ENCODE results near the gene HMGCLL1.

Gene HMGCLL1

GRCh38 chr6:55578537-55579363, at the start of gene HMGCLL1:
Gene HMGCLL1 (minus strand): TSS chr6:55579192. CDS start chr6:55579055, 137 bp downstream.
- no peak for DNase-seq
- TF ChIP-seq GATA1 (IDR thresholded peaks at IDR 0.05; ENCODE audit: low read depth, low read length): no peak
- TF ChIP-seq POLR2A (IDR thresholded peaks at IDR 0.05; ENCODE audit: low read length): no peak

- no peak for DNase-seq
- TF ChIP-seq GATA1 (IDR thresholded peaks at IDR 0.05; ENCODE audit: low read depth, low read length): no peak
- no peak for TF ChIP-seq POLR2A (IDR thresholded peaks at IDR 0.05; ENCODE audit: low read length)
Measured at GRCh38 chr6:55621993-55622392, 43.0 kb upstream of the HMGCLL1 start.

GRCh38 chr6:55621244-55621643, 42.3 kb upstream of the HMGCLL1 start:
- no peak for DNase-seq

GRCh38 chr6:55617272-55617671, 38.3 kb upstream of the HMGCLL1 start:
- DNase-seq: peak; percentile 2 to 15
- TF ChIP-seq POLR2A (IDR thresholded peaks at IDR 0.05; ENCODE audit: low read length) (no peak), GATA1 (IDR thresholded peaks at IDR 0.05; ENCODE audit: low read depth, low read length) (no peak)

More at GRCh38 chr6:55621244-55621643, 42.3 kb upstream of the HMGCLL1 start:
- TF ChIP-seq POLR2A (IDR thresholded peaks at IDR 0.05; ENCODE audit: low read length): no peak
- no peak for TF ChIP-seq GATA1 (IDR thresholded peaks at IDR 0.05; ENCODE audit: low read depth, low read length)

GRCh38 chr6:55604021-55604420, 25.0 kb upstream of the HMGCLL1 start:
- DNase-seq: no peak
- TF ChIP-seq POLR2A (IDR thresholded peaks at IDR 0.05; ENCODE audit: low read length) (no peak), GATA1 (IDR thresholded peaks at IDR 0.05; ENCODE audit: low read depth, low read length) (no peak)

- no peak for TF ChIP-seq GATA1 (IDR thresholded peaks at IDR 0.05; ENCODE audit: low read depth, low read length)
- TF ChIP-seq POLR2A (IDR thresholded peaks at IDR 0.05; ENCODE audit: low read length): no peak
- DNase-seq: no peak
Measured at GRCh38 chr6:55601120-55601519, 22.1 kb upstream of the HMGCLL1 start.

GRCh38 chr6:55594442-55594841, 15.4 kb upstream of the HMGCLL1 start:
- TF ChIP-seq GATA1 (IDR thresholded peaks at IDR 0.05; ENCODE audit: low read depth, low read length): no peak
- no peak for TF ChIP-seq POLR2A (IDR thresholded peaks at IDR 0.05; ENCODE audit: low read length)
- peak in 1 of 2 experiments; percentile 1 for DNase-seq

- DNase-seq: no peak
- TF ChIP-seq POLR2A (IDR thresholded peaks at IDR 0.05; ENCODE audit: low read length) (no peak), GATA1 (IDR thresholded peaks at IDR 0.05; ENCODE audit: low read depth, low read length) (no peak)
Measured at GRCh38 chr6:55584654-55585354, 5.8 kb upstream of the HMGCLL1 start.

- no peak for DNase-seq
- TF ChIP-seq GATA1 (IDR thresholded peaks at IDR 0.05; ENCODE audit: low read depth, low read length): no peak
- TF ChIP-seq POLR2A (IDR thresholded peaks at IDR 0.05; ENCODE audit: low read length): no peak
Measured at GRCh38 chr6:55576811-55577210, 2.2 kb downstream of the HMGCLL1 start.

- TF ChIP-seq GATA1 (IDR thresholded peaks at IDR 0.05; ENCODE audit: low read depth, low read length) (no peak), POLR2A (IDR thresholded peaks at IDR 0.05; ENCODE audit: low read length) (no peak)
- no peak for DNase-seq
Measured at GRCh38 chr6:55574556-55574955, 4.4 kb downstream of the HMGCLL1 start.

GRCh38 chr6:55569638-55570037, 9.4 kb downstream of the HMGCLL1 start:
- TF ChIP-seq GATA1 (IDR thresholded peaks at IDR 0.05; ENCODE audit: low read depth, low read length): no peak
- TF ChIP-seq POLR2A (IDR thresholded peaks at IDR 0.05; ENCODE audit: low read length): no peak
- no peak for DNase-seq

GRCh38 chr6:55568808-55569439, 10.1 kb downstream of the HMGCLL1 start:
- DNase-seq: no peak
- no peak for TF ChIP-seq GATA1 (IDR thresholded peaks at IDR 0.05; ENCODE audit: low read depth, low read length)

GRCh38 chr6:55567558-55567957, 11.4 kb downstream of the HMGCLL1 start:
- TF ChIP-seq POLR2A (IDR thresholded peaks at IDR 0.05; ENCODE audit: low read length) (no peak), GATA1 (IDR thresholded peaks at IDR 0.05; ENCODE audit: low read depth, low read length) (no peak)
- DNase-seq: no peak

- no peak for DNase-seq
- TF ChIP-seq POLR2A (IDR thresholded peaks at IDR 0.05; ENCODE audit: low read length) (no peak), GATA1 (IDR thresholded peaks at IDR 0.05; ENCODE audit: low read depth, low read length) (no peak)
Measured at GRCh38 chr6:55566036-55566710, 12.8 kb downstream of the HMGCLL1 start.

Data from erythroblast (primary cell).